Left lung (tissue), 10 donors: ENCODE data around the gene ACBD6. TPM values are rescaled to one million over a fixed set of nuclear protein-coding genes. Genes with fewer than 3 reads are reported as not detected.

Experiments used
- ATAC-seq: fragments of 200-7000 bp; cut with Tn5 transposase; one replicate; pipeline ENCODE4 v1.9.1; 2020; ENCODE audit warnings: moderate library complexity
- DNase-seq, 4 donors: peaks; one replicate each; pipeline ENCODE4 v3.0.0-alpha.2; 2013 to 2020
- H3K27ac ChIP-seq, 2 donors: fragments of 200-600 bp; sonication (generic) in 1 of 2; one replicate each; pipeline versions ENCODE4 v1.5.0 to v1.8.0; 2020 to 2021
- H3K27me3 ChIP-seq, 2 donors: fragments of 200-600 bp; sonication (generic) in 1 of 2; one replicate each; pipeline versions ENCODE4 v1.5.0 to v1.8.0; 2020 to 2021
- H3K36me3 ChIP-seq, 2 donors: fragments of 200-600 bp; sonication (generic) in 1 of 2; one replicate each; pipeline versions ENCODE4 v1.5.0 to v1.8.0; 2020 to 2021
- H3K4me1 ChIP-seq, 2 donors: fragments of 200-600 bp; one replicate each; pipeline ENCODE4 v1.8.0; 2021
- H3K4me3 ChIP-seq, 2 donors: fragments of 200-600 bp; sonication (generic) in 1 of 2; one replicate each; pipeline versions ENCODE4 v1.5.0 to v1.8.0; 2020 to 2021; ENCODE audit warnings: mild to moderate bottlenecking in 1 of 2
- H3K9me3 ChIP-seq, 2 donors: fragments of 200-600 bp; sonication (generic) in 1 of 2; one replicate each; pipeline versions ENCODE4 v1.5.0 to v1.8.0; 2020 to 2021
- intact Hi-C, 2 donors: fragments of 100-400 bp; cut with DNase I; formaldehyde crosslinking; loops; one replicate each; pipeline versions ENCODE4 v1.11.2 to v1.14.2; 2022
- polyA plus RNA-seq, 6 donors: library from polyadenylated mRNA; unstranded; fragments of 120-200 nt; gene quantifications; one replicate each; pipeline ENCODE4 v1.2.1, GENCODE V29; 2013; ENCODE audit not compliant: insufficient read length in 6 of 6
- total RNA-seq, 2 donors: library from RNA; stranded (reverse); fragmentation: NEBNext Ultra II Directional; extraction: Animal tissue kit (Norgen Biotek cat#: 25700); gene quantifications; one replicate each; pipeline ENCODE4 v1.2.1, GENCODE V29; 2021
- TF ChIP-seq, protein P1 (sequence below), 2 donors: fragments of 200-600 bp; sonication (generic) in 1 of 2; IDR thresholded peaks; one replicate each; pipeline versions ENCODE4 v1.5.0 to v1.8.0; 2021; ENCODE audit warnings: antibody characterized with exemption in 2 of 2
- donor health status: DM: no; HTN: yes; CAD: no.
- donor health status: DM: no; HTN: no; CAD: no.

The ACBD6 gene
- total and polyA plus RNA-seq, 8 donors: 26.5 to 81.9 (median 78.9) TPM

- intact Hi-C loops: no loop called here
- Histone ChIP-seq H3K27me3 (no peaks in the 10 kb centered on the region), H3K4me1 (no peaks in the 10 kb centered on the region), H3K36me3 (peaks cover 0 to 3% of the 10 kb centered on the region in 2 donors), H3K27ac (no peak overlapping the region), H3K9me3 (peaks cover 0 to 52% of the 10 kb centered on the region in 2 donors), H3K4me3 (no peak overlapping the region)
- TF ChIP-seq, protein P1, sequence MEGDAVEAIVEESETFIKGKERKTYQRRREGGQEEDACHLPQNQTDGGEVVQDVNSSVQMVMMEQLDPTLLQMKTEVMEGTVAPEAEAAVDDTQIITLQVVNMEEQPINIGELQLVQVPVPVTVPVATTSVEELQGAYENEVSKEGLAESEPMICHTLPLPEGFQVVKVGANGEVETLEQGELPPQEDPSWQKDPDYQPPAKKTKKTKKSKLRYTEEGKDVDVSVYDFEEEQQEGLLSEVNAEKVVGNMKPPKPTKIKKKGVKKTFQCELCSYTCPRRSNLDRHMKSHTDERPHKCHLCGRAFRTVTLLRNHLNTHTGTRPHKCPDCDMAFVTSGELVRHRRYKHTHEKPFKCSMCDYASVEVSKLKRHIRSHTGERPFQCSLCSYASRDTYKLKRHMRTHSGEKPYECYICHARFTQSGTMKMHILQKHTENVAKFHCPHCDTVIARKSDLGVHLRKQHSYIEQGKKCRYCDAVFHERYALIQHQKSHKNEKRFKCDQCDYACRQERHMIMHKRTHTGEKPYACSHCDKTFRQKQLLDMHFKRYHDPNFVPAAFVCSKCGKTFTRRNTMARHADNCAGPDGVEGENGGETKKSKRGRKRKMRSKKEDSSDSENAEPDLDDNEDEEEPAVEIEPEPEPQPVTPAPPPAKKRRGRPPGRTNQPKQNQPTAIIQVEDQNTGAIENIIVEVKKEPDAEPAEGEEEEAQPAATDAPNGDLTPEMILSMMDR (IDR thresholded peaks at IDR 0.05): no peak
- ATAC-seq (no peak), DNase-seq (no peak)
Observed at GRCh38 chr1:180384286-180385005, 117.9 kb downstream of the ACBD6 start.

GRCh38 chr1:180382326-180383115, 119.9 kb downstream of the ACBD6 start:
- no peaks in the 10 kb centered on the region for H3K27me3 ChIP-seq
- no peak overlapping the region for H3K4me3 ChIP-seq
- peaks cover 0 to 61% of the 10 kb centered on the region in 2 donors for H3K9me3 ChIP-seq
- no peak for ATAC-seq
- no peaks in the 10 kb centered on the region for H3K4me1 ChIP-seq
- DNase-seq: no peak
- TF ChIP-seq, protein P1 (IDR thresholded peaks at IDR 0.05): no peak
- H3K36me3 ChIP-seq: peaks cover 0 to 3% of the 10 kb centered on the region in 2 donors
- intact Hi-C loops: no loop called here
- H3K27ac ChIP-seq: no peak overlapping the region

GRCh38 chr1:180381184-180381580, 121.2 kb downstream of the ACBD6 start:
- Histone ChIP-seq H3K27ac (no peak overlapping the region), H3K36me3 (peaks cover 0 to 3% of the 10 kb centered on the region in 2 donors), H3K27me3 (no peaks in the 10 kb centered on the region), H3K4me1 (no peaks in the 10 kb centered on the region), H3K9me3 (peaks cover 0 to 60% of the 10 kb centered on the region in 2 donors), H3K4me3 (no peak overlapping the region)
- no peak for ATAC-seq
- TF ChIP-seq, protein P1 (IDR thresholded peaks at IDR 0.05): no peak
- DNase-seq: no peak
- intact Hi-C loops: no loop called here

DNA sequence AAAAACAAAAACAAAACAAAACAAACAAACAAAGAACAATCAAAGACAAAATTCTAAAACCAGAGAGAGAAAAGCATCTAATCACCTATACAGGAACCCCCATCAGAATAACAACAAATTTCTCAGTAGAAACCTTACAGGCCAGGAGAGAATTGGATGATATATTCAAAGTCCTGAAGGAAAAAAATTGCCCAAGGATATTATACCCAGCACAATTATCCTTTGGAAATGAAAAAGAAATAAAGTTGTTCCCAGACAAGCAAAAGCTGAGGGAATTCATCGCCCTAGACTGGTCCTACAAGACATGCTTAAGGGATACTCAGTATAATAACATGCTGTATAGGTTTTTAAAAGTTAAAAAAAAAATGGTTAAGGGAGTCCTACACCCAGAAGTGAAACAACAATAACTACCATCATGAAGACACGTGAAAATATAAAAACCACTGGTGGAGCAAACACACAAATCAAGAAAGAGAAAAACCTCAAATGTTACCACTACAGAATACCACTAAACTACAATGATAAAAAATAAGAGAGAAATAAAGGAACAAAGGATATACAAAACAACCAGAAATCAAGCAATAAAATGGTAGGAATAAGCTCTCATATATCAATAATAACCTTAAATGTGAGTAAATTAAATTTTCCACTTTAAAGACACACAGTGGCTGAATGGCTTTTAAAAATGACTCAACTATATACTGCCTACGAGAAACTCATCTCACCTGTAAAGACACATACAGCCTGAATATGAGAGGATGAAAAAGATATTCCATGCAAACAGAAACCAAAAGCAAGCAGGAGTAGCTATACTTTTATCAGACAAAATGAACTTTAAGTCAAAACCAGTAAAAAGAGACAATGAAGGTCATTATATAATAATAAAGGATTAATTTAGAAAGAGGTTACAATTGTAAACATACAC, 121.9 kb downstream of the ACBD6 start:
- Histone ChIP-seq H3K4me1 (no peaks in the 10 kb centered on the region), H3K9me3 (peaks cover 0 to 53% of the 10 kb centered on the region in 2 donors), H3K4me3 (no peak overlapping the region), H3K36me3 (no peaks in the 10 kb centered on the region), H3K27me3 (no peaks in the 10 kb centered on the region), H3K27ac (no peak overlapping the region)
- intact Hi-C loops: no loop called here
- ATAC-seq (no peak), DNase-seq (no peak)
- TF ChIP-seq, protein P1 (IDR thresholded peaks at IDR 0.05): no peak
